Aorta (tissue), 5 donors: ENCODE results near the gene PLXNB2. TPM values are rescaled to one million over a fixed set of nuclear protein-coding genes. Genes with fewer than 3 reads are reported as not detected.
"Not testable (repeated sequence)": the region's sequence is repeated elsewhere in the genome, so short reads cannot be mapped to it uniquely, and the experiment has no call there.

ENCODE experiments used
- ATAC-seq: fragments of 200-7000 bp; cut with Tn5 transposase; one replicate; pipeline ENCODE4 v1.9.1; 2022; ENCODE audit warnings: moderate library complexity; ENCODE audit not compliant: low FRiP score
- DNase-seq, 2 donors: peaks; one replicate each; pipeline ENCODE4 v3.0.0-alpha.2; 2020
- H3K27ac ChIP-seq, 2 donors: one replicate each; pipeline ENCODE4 v1.5.1; 2013; ENCODE audit warnings: low read length in 2 of 2, mild to moderate bottlenecking in 2 of 2, moderate library complexity in 2 of 2, control low read depth in 1 of 2, inconsistent platforms in 1 of 2, low read depth in 1 of 2
- H3K27me3 ChIP-seq, 2 donors: one replicate each; pipeline ENCODE4 v1.6.1; 2013; ENCODE audit warnings: control low read depth in 1 of 2, low read length in 1 of 2, mild to moderate bottlenecking in 1 of 2, moderate library complexity in 1 of 2; ENCODE audit not compliant: insufficient read depth in 2 of 2, control insufficient read depth in 1 of 2
- H3K36me3 ChIP-seq, 2 donors: one replicate each; pipeline ENCODE4 v1.6.1; 2013; ENCODE audit warnings: control low read depth in 1 of 2, low read length in 1 of 2, mild to moderate bottlenecking in 1 of 2; ENCODE audit not compliant: insufficient read depth in 2 of 2, control insufficient read depth in 1 of 2
- H3K4me1 ChIP-seq, 2 donors: one replicate each; pipeline ENCODE4 v1.6.1; 2013; ENCODE audit warnings: low read length in 2 of 2, control low read depth in 1 of 2, mild to moderate bottlenecking in 1 of 2, moderate library complexity in 1 of 2; ENCODE audit not compliant: insufficient read depth in 2 of 2, control insufficient read depth in 1 of 2
- H3K4me3 ChIP-seq, 2 donors: one replicate each; pipeline ENCODE4 v1.5.1; 2013; ENCODE audit warnings: low read length in 2 of 2, control low read depth in 1 of 2, mild to moderate bottlenecking in 1 of 2
- H3K9me3 ChIP-seq: one replicate; pipeline ENCODE4 v1.6.1; 2013; ENCODE audit warnings: mild to moderate bottlenecking, low read length; ENCODE audit not compliant: control insufficient read depth
- WGBS, 2 donors: extraction: QIAGEN DNeasy Blood & Tissue Kit; methylation state at CpG; one replicate each; pipeline ENCODE4 v1.1.7; 2013; 5-methylcytosine and 5-hydroxymethylcytosine counted together
- intact Hi-C, 2 donors: fragments of 100-400 bp; cut with DNase I; formaldehyde crosslinking; loops; one replicate each; pipeline versions ENCODE4 v1.14.2 to v1.15.0; 2022
- polyA plus RNA-seq, 2 donors: library from polyadenylated mRNA; stranded (reverse); fragments of 200-250 nt; gene quantifications; one replicate each; pipeline ENCODE4 v1.2.3, GENCODE V29; 2013
- total RNA-seq, 2 donors: library from RNA; stranded (reverse); fragmentation: NEBNext Ultra II Directional; extraction: Animal tissue kit (Norgen Biotek cat#: 25700); gene quantifications; one replicate each; pipeline ENCODE4 v1.2.1, GENCODE V29; 2021
- donor health status: healthy with polysubstance abuse.
- donor health status: Bipolar disorder and iron deficiency.
- donor health status: DM: no; HTN: no; CAD: no.
- donor health status: DM: no; HTN: no; CAD: no.
- donor health status: DM: yes; HTN: yes; CAD: no.

Gene PLXNB2
- total and polyA plus RNA-seq, 4 donors = 46.0 to 214 (median 175) TPM

GRCh38 chr22:50326956-50327710 lies 19.7 kb upstream of the PLXNB2 start, which contains the start of gene DENND6B:
DENND6B (minus strand) TSS chr22:50327012; CDS start chr22:50326988, 24 bp downstream.
- Histone ChIP-seq H3K36me3 (no peaks in the 10 kb centered on the region), H3K27ac (peak within 1 kb of the TSS; percentile 4 to 39), H3K4me1 (no peaks in the 10 kb centered on the region), H3K9me3 (no peaks in the 10 kb centered on the region), H3K27me3 (no peaks in the 10 kb centered on the region), H3K4me3 (peak within 1 kb of the TSS; percentile 46 to 60)
- intact Hi-C loops = loop anchor here (1.0 to 5.0 kb wide), 3 partner anchors 50 to 75 kb away; partner anchors contain the start of gene HDAC10 (in 1 of the 2)
- ATAC-seq = peak; percentile 97
- 3 to 5% methylated on average over 48 to 105 of the region's 105 CpGs for WGBS, 2 donors
- DNase-seq = peak; percentile 87 to 93

- 12 to 15% methylated on average over 39 to 56 of the region's 56 CpGs for WGBS, 2 donors
- peak in 1 of 2 donors; percentile 73 for DNase-seq
- Histone ChIP-seq H3K4me1 (no peaks in the 10 kb centered on the region), H3K36me3 (no peaks in the 10 kb centered on the region), H3K4me3 (peak overlapping the region; percentile 46 to 52), H3K27me3 (no peaks in the 10 kb centered on the region), H3K27ac (no peak overlapping the region), H3K9me3 (no peaks in the 10 kb centered on the region)
- no peak for ATAC-seq
- intact Hi-C loops = loop anchor here (5.0 kb wide), 2 partner anchors 49 to 74 kb away; partner anchors contain the start of gene HDAC10 (in 1 of the 2)
These were observed 18.9 kb upstream of the PLXNB2 start for GRCh38 chr22:50326225-50326955.

DNA sequence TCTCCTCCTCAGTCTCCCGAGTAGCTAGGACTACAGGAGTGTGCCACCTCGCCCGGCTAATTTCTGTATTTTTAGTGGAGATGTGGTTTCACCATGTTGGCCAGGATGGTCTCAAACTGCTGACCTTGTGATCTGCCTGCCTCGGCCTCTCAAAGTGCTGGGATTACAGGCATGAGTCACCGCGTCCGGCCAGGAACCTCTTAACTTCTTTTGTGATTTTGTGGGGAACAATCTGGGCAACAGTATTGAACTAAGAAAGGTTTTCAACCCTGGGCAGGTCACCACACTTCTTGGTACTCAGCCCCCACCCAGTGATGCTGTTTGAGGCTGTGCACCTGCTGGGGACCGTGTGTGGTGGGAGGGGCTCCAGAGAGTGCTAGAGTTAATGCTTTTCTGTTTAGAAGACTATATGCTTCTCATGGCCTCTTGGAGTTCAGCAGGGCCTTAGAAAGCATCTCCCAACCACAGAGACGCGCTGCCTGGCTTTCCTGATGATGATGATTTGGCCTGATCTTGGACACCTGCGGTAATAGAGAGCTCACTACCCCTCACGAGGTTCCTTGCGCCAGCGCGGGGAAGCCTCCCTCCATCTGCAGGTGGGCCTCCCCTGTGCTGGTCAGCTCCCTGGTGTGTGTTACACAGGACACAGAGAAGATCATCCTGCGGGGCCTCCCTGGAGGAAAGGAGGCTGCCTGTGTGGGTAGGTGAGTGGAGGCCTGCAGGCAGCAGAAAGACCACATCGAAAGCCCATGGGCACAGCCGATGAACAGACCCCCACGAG lies 18.2 kb upstream of the PLXNB2 start:
- intact Hi-C loops = loop anchor here (5.0 kb wide), 2 partner anchors 48 to 73 kb away; partner anchors contain the start of gene HDAC10 (in 1 of the 2)

GRCh38 chr22:50323900-50324299 lies 16.5 kb upstream of the PLXNB2 start:
- H3K27me3 ChIP-seq = no peaks in the 10 kb centered on the region
- no peak for DNase-seq
- no peak overlapping the region for H3K27ac ChIP-seq
- intact Hi-C loops = no loop called here
- H3K4me3 ChIP-seq = no peak overlapping the region
- no peaks in the 10 kb centered on the region for H3K4me1 ChIP-seq
- H3K9me3 ChIP-seq = no peaks in the 10 kb centered on the region
- no peak for ATAC-seq
- H3K36me3 ChIP-seq = no peaks in the 10 kb centered on the region
- 97 to 99% methylated on average over 5 of the region's 5 CpGs for WGBS, 2 donors

More for the DNA sequence above, 18.2 kb upstream of the PLXNB2 start:
- no peaks in the 10 kb centered on the region for H3K36me3 ChIP-seq
- DNase-seq = no peak
- no peaks in the 10 kb centered on the region for H3K27me3 ChIP-seq
- no peak for ATAC-seq
- no peaks in the 10 kb centered on the region for H3K4me1 ChIP-seq
- H3K9me3 ChIP-seq = no peaks in the 10 kb centered on the region
- WGBS, 2 donors = 89 to 91% methylated on average over 19 of the region's 19 CpGs
- H3K27ac ChIP-seq = no peak overlapping the region
- no peak overlapping the region for H3K4me3 ChIP-seq

- ATAC-seq, H3K27ac ChIP-seq, H3K36me3 ChIP-seq, H3K9me3 ChIP-seq, H3K4me3 ChIP-seq, intact Hi-C loops, H3K27me3 ChIP-seq, H3K4me1 ChIP-seq: not testable (repeated sequence)
- 75% methylated on average over 8 to 10 of the region's 10 CpGs for WGBS, 2 donors
- peak; percentile 48 to 78 for DNase-seq
These were observed 15.1 kb upstream of the PLXNB2 start for GRCh38 chr22:50322382-50323104.

DNA sequence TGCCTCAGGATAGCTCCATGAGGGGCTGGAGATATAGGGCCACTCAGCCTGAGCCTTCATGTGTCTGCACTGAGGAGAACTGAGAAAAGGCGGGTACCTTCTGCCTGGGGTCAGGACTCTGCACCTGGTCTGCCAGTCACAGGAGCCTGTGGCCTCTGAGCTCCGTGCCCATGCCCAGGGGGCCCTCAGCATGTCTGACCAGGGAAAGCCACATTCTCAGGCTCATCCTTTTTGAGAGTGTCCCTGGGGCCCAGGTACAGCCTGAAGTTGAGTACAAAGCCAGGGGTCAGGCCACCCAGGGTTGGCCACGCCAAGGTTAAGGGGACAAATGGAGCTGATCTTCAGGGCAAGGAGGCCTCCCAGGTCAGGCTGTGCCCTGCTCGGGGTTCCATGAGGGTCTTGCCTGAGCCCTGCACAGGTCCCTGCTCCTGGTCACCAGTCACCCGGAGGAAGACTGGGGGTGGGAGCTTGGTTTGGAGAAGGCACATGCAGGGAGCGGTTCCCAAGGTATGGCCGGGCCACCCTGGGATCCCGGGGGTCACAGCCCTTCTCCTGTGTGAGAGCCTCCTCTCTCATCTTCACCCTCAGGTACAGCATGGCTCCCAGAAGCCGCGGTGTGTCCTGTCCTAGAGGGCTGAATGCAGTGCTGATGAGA lies 13.4 kb upstream of the PLXNB2 start:
- Histone ChIP-seq H3K9me3 (no peaks in the 10 kb centered on the region), H3K4me3 (no peak overlapping the region), H3K4me1 (no peaks in the 10 kb centered on the region), H3K36me3 (no peaks in the 10 kb centered on the region), H3K27ac (no peak overlapping the region), H3K27me3 (no peaks in the 10 kb centered on the region)
- no peak for ATAC-seq
- intact Hi-C loops = no loop called here
- DNase-seq = no peak
- WGBS, 2 donors = 85 to 89% methylated on average over 10 of the region's 10 CpGs

DNA sequence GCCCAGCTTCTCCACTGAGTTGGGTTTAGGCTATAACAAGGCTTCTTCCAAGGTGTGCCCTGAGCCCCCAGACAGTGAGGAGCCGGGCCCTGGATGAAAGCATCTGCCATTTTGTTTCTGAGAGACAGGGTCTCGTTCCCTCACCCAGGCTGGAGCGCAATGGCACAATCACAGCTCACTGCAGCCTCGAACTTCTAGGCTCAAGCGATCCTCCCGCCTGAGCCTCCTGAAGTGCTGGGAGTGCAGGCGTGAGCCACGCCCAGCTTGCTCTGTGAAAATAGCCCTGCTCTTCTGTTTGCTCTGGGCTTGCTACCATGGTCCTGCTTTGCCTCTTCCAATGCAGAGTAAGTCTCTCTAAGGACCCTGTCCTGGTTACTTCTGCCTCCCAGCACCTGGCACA lies 12.7 kb upstream of the PLXNB2 start:
- no peaks in the 10 kb centered on the region for H3K27me3 ChIP-seq
- no peak overlapping the region for H3K4me3 ChIP-seq
- no peak overlapping the region for H3K27ac ChIP-seq
- H3K36me3 ChIP-seq = no peaks in the 10 kb centered on the region
- ATAC-seq = no peak
- no peaks in the 10 kb centered on the region for H3K4me1 ChIP-seq
- WGBS, 2 donors = 88 to 90% methylated on average over 8 of the region's 8 CpGs
- H3K9me3 ChIP-seq = no peaks in the 10 kb centered on the region
- no peak for DNase-seq
- intact Hi-C loops = no loop called here
